Gastroesophageal sphincter (tissue), 3 donors: ENCODE data around the gene BCAP29.

Source experiments
- CTCF ChIP-seq, 4 experiments: fragments of 200-600 bp in 2 of 4; fragments of 450-650 bp in 2 of 4; sonication (generic) in 1 of 4; IDR thresholded peaks; one replicate each; pipeline ENCODE4 v1.5.1; 2017 to 2019; ENCODE audit warnings: antibody characterized with exemption in 4 of 4, mild to moderate bottlenecking in 2 of 4, moderate library complexity in 2 of 4
- EP300 ChIP-seq: sonication (generic); formaldehyde crosslinking; IDR thresholded peaks from one replicate; pipeline ENCODE4 v1.6.1; 2017; ENCODE audit warnings: antibody characterized with exemption, mild to moderate bottlenecking
- POLR2A ChIP-seq, 2 donors: fragments of 450-650 bp; IDR thresholded peaks; one replicate each; pipeline ENCODE4 v1.6.1; 2017; ENCODE audit warnings: antibody characterized with exemption in 2 of 2, mild to moderate bottlenecking in 2 of 2, moderate library complexity in 1 of 2
- POLR2AphosphoS5 ChIP-seq: sonication (generic); formaldehyde crosslinking; IDR thresholded peaks from one replicate; pipeline ENCODE4 v1.6.1; 2017; ENCODE audit warnings: antibody characterized with exemption

GRCh38 chr7:107606303-107606702 lies 26.3 kb downstream of the BCAP29 start:
- no peak for TF ChIP-seq CTCF (IDR thresholded peaks at IDR 0.05)
- TF ChIP-seq POLR2A (IDR thresholded peaks at IDR 0.05): no peak
- TF ChIP-seq POLR2AphosphoS5: no peak
- TF ChIP-seq EP300: no peak
